T-cell (primary cell): ENCODE measurements around the gene PRR35. TPM values are rescaled to one million over a fixed set of nuclear protein-coding genes. Genes with fewer than 3 reads are reported as not detected.

Experiments
- ATAC-seq, 4 experiments: fragments of 200-7000 bp in 3 of 4; fragments of 150-1000 bp in 1 of 4; cut with Tn5 transposase; replicated peaks in 1 of 4; 1 replicate in 3 of 4; 2 replicates in 1 of 4; pipeline ENCODE4 v1.10.0; 2021; ENCODE audit warnings: moderate library complexity in 3 of 4, mild to moderate bottlenecking in 2 of 4, moderate number of reproducible peaks in 1 of 4
- CTCF ChIA-PET, 2 donors: fragments of 300-600 bp; sonication (Branson Sonifier 250); formaldehyde crosslinking; loops; one replicate each; lab custom pipeline; 2022; ENCODE audit warnings: antibody characterized with exemption in 2 of 2; lab: Charles Lee
- POLR2A ChIA-PET, 2 donors: fragments of 300-600 bp; sonication (Branson Sonifier 250); formaldehyde crosslinking; loops; one replicate each; lab custom pipeline; 2022; ENCODE audit warnings: antibody characterized with exemption in 2 of 2; lab: Charles Lee
- DNase-seq, 35 experiments: peaks; one replicate each; pipeline versions ENCODE4 v3.0.0 to v3.0.0-alpha.2; 2013 to 2023
- H3K27ac ChIP-seq: one replicate; pipeline ENCODE4 v1.5.1; 2013; ENCODE audit warnings: low read length
- H3K27me3 ChIP-seq, 2 experiments: replicated peaks in 1 of 2; 1 replicate in 1 of 2; 2 replicates in 1 of 2; pipeline versions ENCODE4 v1.6.1 to v1.7.0; 2013; ENCODE audit warnings: low read length in 1 of 2, mixed read lengths in 1 of 2; ENCODE audit not compliant: control insufficient read depth in 2 of 2, insufficient read depth in 2 of 2; ENCODE audit errors: extremely low read depth in 1 of 2
- H3K36me3 ChIP-seq, 2 donors: 1 replicate in 1 of 2; 2 replicates in 1 of 2; pipeline versions ENCODE4 v1.6.1 to v1.7.0; 2013; ENCODE audit warnings: low read length in 1 of 2; ENCODE audit not compliant: control insufficient read depth in 2 of 2, insufficient read depth in 1 of 2; ENCODE audit errors: extremely low read depth in 1 of 2
- H3K4me1 ChIP-seq, 2 experiments: 1 replicate in 1 of 2; 2 replicates in 1 of 2; pipeline versions ENCODE4 v1.6.1 to v1.7.0; 2013; ENCODE audit warnings: low read length in 2 of 2, mixed read lengths in 1 of 2; ENCODE audit not compliant: insufficient read depth in 2 of 2, control insufficient read depth in 1 of 2; ENCODE audit errors: extremely low read depth in 1 of 2
- H3K4me3 ChIP-seq, 2 donors: 1 replicate in 1 of 2; 2 replicates in 1 of 2; pipeline versions ENCODE4 v1.5.1 to v1.7.0; 2013; ENCODE audit warnings: mild to moderate bottlenecking in 2 of 2, low read length in 1 of 2, moderate library complexity in 1 of 2; ENCODE audit not compliant: control insufficient read depth in 1 of 2; ENCODE audit errors: extremely low read depth in 1 of 2
- H3K9me3 ChIP-seq: 2 replicates; pipeline ENCODE4 v1.7.0; 2013
- H3K27ac Mint-ChIP-seq, 2 donors: one replicate each; pipeline ENCODE4 v1.8.0; 2020 to 2021; ENCODE audit warnings: mild to moderate bottlenecking in 2 of 2, mixed read lengths in 2 of 2
- H3K27me3 Mint-ChIP-seq, 2 donors: one replicate each; pipeline ENCODE4 v1.8.0; 2021 to 2022; ENCODE audit warnings: mixed read lengths in 2 of 2
- H3K36me3 Mint-ChIP-seq: one replicate; pipeline ENCODE4 v1.8.0; 2021; ENCODE audit warnings: mixed read lengths
- H3K4me1 Mint-ChIP-seq, 3 donors: one replicate each; pipeline ENCODE4 v1.8.0; 2020 to 2022; ENCODE audit warnings: mixed read lengths in 3 of 3, mild to moderate bottlenecking in 1 of 3
- H3K4me3 Mint-ChIP-seq, 3 donors: one replicate each; pipeline ENCODE4 v1.8.0; 2020 to 2022; ENCODE audit warnings: mild to moderate bottlenecking in 3 of 3, mixed read lengths in 3 of 3, moderate library complexity in 3 of 3
- H3K9me3 Mint-ChIP-seq, 3 donors: one replicate each; pipeline ENCODE4 v1.8.0; 2020 to 2022; ENCODE audit warnings: mixed read lengths in 3 of 3
- WGBS: methylation state at CpG from one replicate; pipeline ENCODE4 v1.1.5; 2013; ENCODE audit warnings: missing lambda C conversion rate; ENCODE audit not compliant: insufficient coverage; 5-methylcytosine and 5-hydroxymethylcytosine counted together
- total RNA-seq, 35 experiments: library from RNA in 6 of 35; stranded (reverse) in 6 of 35; fragments of 120-200 nt in 1 of 35; gene quantifications; one replicate each; pipeline versions ENCODE4 v1.2.1 to v1.2.4 and lab custom pipeline; 2013 to 2026

Gene PRR35
- total RNA-seq, 5 donors from 2014 or later (not counting 1 experiment from before 2014, with no cell fraction given), result not detected

GRCh38 chr16:546909-547770 is 13.1 kb upstream of the PRR35 start:
- 79% methylated on average over 47 of the region's 60 CpGs for WGBS
- peak overlapping the region; percentile 12 for H3K27ac ChIP-seq
- Mint-ChIP-seq H3K4me1 (no peaks in the 10 kb centered on the region), H3K36me3 (no peaks in the 10 kb centered on the region), H3K27ac (no peak overlapping the region), H3K4me3 (peak overlapping the region in 1 of 3 donors; percentile 35), H3K27me3 (no peaks in the 10 kb centered on the region), H3K9me3 (no peaks in the 10 kb centered on the region)
- peak in 29 of 35 experiments; percentile 16 to 58 (median 38) for DNase-seq
- CTCF ChIA-PET, result no interaction called here
- no peaks in the 10 kb centered on the region for H3K9me3 ChIP-seq
- peak; percentile 56 to 74 (median 69) for ATAC-seq
- H3K36me3 ChIP-seq, result peaks cover 16 to 25% of the 10 kb centered on the region in 2 donors
- H3K4me1 ChIP-seq, result peaks cover 0 to 11% of the 10 kb centered on the region in 2 experiments
- no peaks in the 10 kb centered on the region for H3K27me3 ChIP-seq
- POLR2A ChIA-PET, result no interaction called here
- peak overlapping the region in 1 of 2 donors; percentile 3 for H3K4me3 ChIP-seq

- Mint-ChIP-seq H3K4me3 (no peak overlapping the region), H3K4me1 (no peaks in the 10 kb centered on the region), H3K36me3 (no peaks in the 10 kb centered on the region), H3K9me3 (no peaks in the 10 kb centered on the region), H3K27me3 (no peaks in the 10 kb centered on the region), H3K27ac (no peak overlapping the region)
- Histone ChIP-seq H3K4me1 (peaks cover 0 to 11% of the 10 kb centered on the region in 2 experiments), H3K36me3 (peaks cover 19 to 27% of the 10 kb centered on the region in 2 donors), H3K9me3 (no peaks in the 10 kb centered on the region), H3K27ac (no peak overlapping the region), H3K27me3 (no peaks in the 10 kb centered on the region), H3K4me3 (no peak overlapping the region)
- CTCF ChIA-PET, result no interaction called here
- DNase-seq, result no peak
- WGBS, result 94% methylated on average over 21 of the region's 21 CpGs
- POLR2A ChIA-PET, result no interaction called here
- no peak for ATAC-seq
Measured at GRCh38 chr16:548586-548985, 11.6 kb upstream of the PRR35 start.

GRCh38 chr16:549544-550263 is 10.5 kb upstream of the PRR35 start:
- CTCF ChIA-PET, result no interaction called here
- ATAC-seq (no peak), DNase-seq (no peak)
- H3K9me3 Mint-ChIP-seq, result no peaks in the 10 kb centered on the region
- 98% methylated on average over 50 of the region's 54 CpGs for WGBS
- POLR2A ChIA-PET, result no interaction called here
- H3K27me3 Mint-ChIP-seq, result no peaks in the 10 kb centered on the region
- H3K4me3 ChIP-seq, result no peak overlapping the region
- no peak overlapping the region for H3K27ac ChIP-seq
- H3K27ac Mint-ChIP-seq, result no peak overlapping the region
- peaks cover 3% of the 10 kb centered on the region for H3K36me3 Mint-ChIP-seq
- no peaks in the 10 kb centered on the region for H3K9me3 ChIP-seq
- no peak overlapping the region for H3K4me3 Mint-ChIP-seq
- no peaks in the 10 kb centered on the region for H3K4me1 Mint-ChIP-seq
- peaks cover 19 to 27% of the 10 kb centered on the region in 2 donors for H3K36me3 ChIP-seq
- H3K4me1 ChIP-seq, result peaks cover 0 to 11% of the 10 kb centered on the region in 2 experiments
- no peaks in the 10 kb centered on the region for H3K27me3 ChIP-seq

- Histone ChIP-seq H3K27ac (no peak overlapping the region), H3K27me3 (no peaks in the 10 kb centered on the region), H3K4me3 (no peak overlapping the region), H3K36me3 (peaks cover 19 to 27% of the 10 kb centered on the region in 2 donors), H3K4me1 (peaks cover 0 to 11% of the 10 kb centered on the region in 2 experiments), H3K9me3 (no peaks in the 10 kb centered on the region)
- CTCF ChIA-PET, result no interaction called here
- Mint-ChIP-seq H3K36me3 (peaks cover 3% of the 10 kb centered on the region), H3K4me3 (no peak overlapping the region), H3K27me3 (no peaks in the 10 kb centered on the region), H3K9me3 (no peaks in the 10 kb centered on the region), H3K27ac (no peak overlapping the region), H3K4me1 (no peaks in the 10 kb centered on the region)
- DNase-seq (no peak), ATAC-seq (no peak)
- POLR2A ChIA-PET, result no interaction called here
- 96% methylated on average over 28 of the region's 28 CpGs for WGBS
Measured at GRCh38 chr16:551210-551609, 9.0 kb upstream of the PRR35 start.

GRCh38 chr16:552171-552570 is 8.0 kb upstream of the PRR35 start:
- ChIA-PET POLR2A (no interaction called here), CTCF (no interaction called here)
- H3K4me3 ChIP-seq, result no peak overlapping the region
- H3K4me1 ChIP-seq, result peaks cover 0 to 4% of the 10 kb centered on the region in 2 experiments
- 97% methylated on average over 31 of the region's 35 CpGs for WGBS
- Mint-ChIP-seq H3K9me3 (no peaks in the 10 kb centered on the region), H3K4me3 (no peak overlapping the region), H3K4me1 (no peaks in the 10 kb centered on the region), H3K27ac (no peak overlapping the region), H3K27me3 (no peaks in the 10 kb centered on the region), H3K36me3 (peaks cover 3% of the 10 kb centered on the region)
- H3K36me3 ChIP-seq, result peaks cover 16 to 22% of the 10 kb centered on the region in 2 donors
- H3K27me3 ChIP-seq, result peaks cover 0 to 3% of the 10 kb centered on the region in 2 experiments
- ATAC-seq (no peak), DNase-seq (no peak)
- H3K9me3 ChIP-seq, result no peaks in the 10 kb centered on the region
- no peak overlapping the region for H3K27ac ChIP-seq

GRCh38 chr16:553601-554296 is 6.4 kb upstream of the PRR35 start:
- H3K36me3 ChIP-seq, result peaks cover 12 to 16% of the 10 kb centered on the region in 2 donors

More at GRCh38 chr16:553601-554296, 6.4 kb upstream of the PRR35 start:
- Mint-ChIP-seq H3K4me3 (no peak overlapping the region), H3K27me3 (peaks cover 0 to 5% of the 10 kb centered on the region in 2 donors), H3K9me3 (no peaks in the 10 kb centered on the region), H3K27ac (no peak overlapping the region), H3K4me1 (no peaks in the 10 kb centered on the region), H3K36me3 (peaks cover 3% of the 10 kb centered on the region)
- ChIA-PET POLR2A (no interaction called here), CTCF (no interaction called here)
- WGBS, result 93% methylated on average over 32 of the region's 33 CpGs
- no peak overlapping the region for H3K27ac ChIP-seq
- H3K27me3 ChIP-seq, result peaks cover 0 to 18% of the 10 kb centered on the region in 2 experiments
- DNase-seq (no peak), ATAC-seq (no peak)
- no peaks in the 10 kb centered on the region for H3K4me1 ChIP-seq
- H3K4me3 ChIP-seq, result no peak overlapping the region
- H3K9me3 ChIP-seq, result no peaks in the 10 kb centered on the region
